Natural killer cell (primary cell): ENCODE results near the gene SSX3. TPM values are rescaled to one million over a fixed set of nuclear protein-coding genes. Genes with fewer than 3 reads are reported as not detected.
"Not testable (repeated sequence)": the region's sequence is repeated elsewhere in the genome, so short reads cannot be mapped to it uniquely, and the experiment has no call there.

Experiments
- ATAC-seq, 3 donors: fragments of 150-1000 bp in 2 of 3; fragments of 200-7000 bp in 1 of 3; cut with Tn5 transposase; 1 replicate in 1 of 3; 2 replicates in 2 of 3; pipeline ENCODE4 v1.10.0; 2021; ENCODE audit warnings: mild to moderate bottlenecking in 2 of 3, moderate library complexity in 2 of 3
- DNase-seq, 2 donors: peaks; one replicate each; pipeline versions ENCODE4 v3.0.0 to v3.0.0-alpha.2; 2013 to 2021; ENCODE audit warnings: mixed read lengths in 1 of 2
- H3K27ac ChIP-seq: one replicate; pipeline ENCODE4 v1.5.1; 2013; ENCODE audit warnings: mild to moderate bottlenecking, low read length
- H3K27me3 ChIP-seq: one replicate; pipeline ENCODE4 v1.6.1; 2013; ENCODE audit warnings: low read length; ENCODE audit not compliant: control insufficient read depth, insufficient read depth
- H3K36me3 ChIP-seq: one replicate; pipeline ENCODE4 v1.6.1; 2013; ENCODE audit warnings: low read length; ENCODE audit not compliant: control insufficient read depth, insufficient read depth
- H3K4me1 ChIP-seq: one replicate; pipeline ENCODE4 v1.6.1; 2013; ENCODE audit warnings: low read length; ENCODE audit not compliant: control insufficient read depth, insufficient read depth
- H3K4me3 ChIP-seq: one replicate; pipeline ENCODE4 v1.5.1; 2013; ENCODE audit warnings: low read length
- H3K9me3 ChIP-seq: one replicate; pipeline ENCODE4 v1.6.1; 2013; ENCODE audit warnings: low read length; ENCODE audit not compliant: control insufficient read depth, insufficient read depth
- H3K27ac Mint-ChIP-seq, 2 donors: one replicate each; pipeline ENCODE4 v1.8.0; 2022; ENCODE audit warnings: mild to moderate bottlenecking in 2 of 2, mixed read lengths in 2 of 2, moderate library complexity in 1 of 2
- H3K27me3 Mint-ChIP-seq, 2 donors: one replicate each; pipeline ENCODE4 v1.8.0; 2022; ENCODE audit warnings: low read depth in 2 of 2, mixed read lengths in 2 of 2
- H3K36me3 Mint-ChIP-seq: one replicate; pipeline ENCODE4 v1.8.0; 2022; ENCODE audit warnings: mixed read lengths
- H3K4me1 Mint-ChIP-seq, 2 donors: one replicate each; pipeline ENCODE4 v1.8.0; 2022; ENCODE audit warnings: mixed read lengths in 2 of 2
- H3K4me3 Mint-ChIP-seq: one replicate; pipeline ENCODE4 v1.8.0; 2022; ENCODE audit warnings: mild to moderate bottlenecking, moderate library complexity, mixed read lengths
- H3K9me3 Mint-ChIP-seq, 2 donors: one replicate each; pipeline ENCODE4 v1.8.0; 2022; ENCODE audit warnings: mixed read lengths in 2 of 2
- WGBS: methylation state at CpG from one replicate; pipeline ENCODE4 v1.1.7; 2013; ENCODE audit warnings: missing lambda C conversion rate; ENCODE audit not compliant: insufficient coverage; 5-methylcytosine and 5-hydroxymethylcytosine counted together
- intact Hi-C: fragments of 100-400 bp; cut with micrococcal nuclease; formaldehyde crosslinking; loops from one replicate; pipeline ENCODE4 v1.14.2; 2022
- total RNA-seq, 4 donors: library from RNA; stranded (reverse); fragments of 120-200 nt in 1 of 4; gene quantifications; one replicate each; pipeline versions ENCODE4 v1.2.3 to v1.2.4, GENCODE V29; 2013 to 2022
- TF ChIP-seq, protein P1 (sequence below): fragments of 200-600 bp; IDR thresholded peaks from one replicate; pipeline ENCODE4 v1.8.0; 2022; ENCODE audit warnings: antibody characterized with exemption

SSX3 gene
- total RNA-seq, 3 donors from 2014 or later (not counting 1 experiment from before 2014, with no cell fraction given): not detected

DNA sequence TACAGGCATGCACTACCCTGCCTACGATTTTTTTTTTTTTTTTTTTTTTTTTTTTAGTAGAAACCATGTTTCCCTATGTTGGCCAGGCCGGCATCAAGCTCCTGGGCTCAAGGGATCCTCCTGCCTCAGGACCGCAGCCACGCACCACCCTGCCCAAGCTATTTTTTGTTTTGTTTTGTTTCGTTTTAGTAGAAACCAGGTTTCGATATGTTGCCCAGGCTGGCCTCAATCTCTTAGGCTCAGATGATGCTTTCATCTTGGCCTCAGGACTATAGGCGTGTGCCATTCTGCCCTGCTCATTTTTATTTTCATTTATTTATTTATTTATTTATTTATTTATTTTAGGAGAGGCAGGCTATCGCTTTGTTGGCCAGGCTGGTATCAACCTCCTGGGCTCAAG, 1.2 kb upstream of the SSX3 start:
- Mint-ChIP-seq H3K27me3 (peaks cover 0 to 19% of the 10 kb centered on the region in 2 donors), H3K36me3 (no peaks in the 10 kb centered on the region), H3K4me1 (no peaks in the 10 kb centered on the region), H3K9me3 (no peaks in the 10 kb centered on the region), H3K4me3 (no peak overlapping the region), H3K27ac (no peak overlapping the region)
- Histone ChIP-seq H3K27me3 (no peaks in the 10 kb centered on the region), H3K4me1 (no peaks in the 10 kb centered on the region), H3K36me3 (no peaks in the 10 kb centered on the region), H3K27ac (no peak overlapping the region), H3K4me3 (no peak overlapping the region), H3K9me3 (no peaks in the 10 kb centered on the region)
- no peak for ATAC-seq
- DNase-seq: no peak
- TF ChIP-seq, protein P1, sequence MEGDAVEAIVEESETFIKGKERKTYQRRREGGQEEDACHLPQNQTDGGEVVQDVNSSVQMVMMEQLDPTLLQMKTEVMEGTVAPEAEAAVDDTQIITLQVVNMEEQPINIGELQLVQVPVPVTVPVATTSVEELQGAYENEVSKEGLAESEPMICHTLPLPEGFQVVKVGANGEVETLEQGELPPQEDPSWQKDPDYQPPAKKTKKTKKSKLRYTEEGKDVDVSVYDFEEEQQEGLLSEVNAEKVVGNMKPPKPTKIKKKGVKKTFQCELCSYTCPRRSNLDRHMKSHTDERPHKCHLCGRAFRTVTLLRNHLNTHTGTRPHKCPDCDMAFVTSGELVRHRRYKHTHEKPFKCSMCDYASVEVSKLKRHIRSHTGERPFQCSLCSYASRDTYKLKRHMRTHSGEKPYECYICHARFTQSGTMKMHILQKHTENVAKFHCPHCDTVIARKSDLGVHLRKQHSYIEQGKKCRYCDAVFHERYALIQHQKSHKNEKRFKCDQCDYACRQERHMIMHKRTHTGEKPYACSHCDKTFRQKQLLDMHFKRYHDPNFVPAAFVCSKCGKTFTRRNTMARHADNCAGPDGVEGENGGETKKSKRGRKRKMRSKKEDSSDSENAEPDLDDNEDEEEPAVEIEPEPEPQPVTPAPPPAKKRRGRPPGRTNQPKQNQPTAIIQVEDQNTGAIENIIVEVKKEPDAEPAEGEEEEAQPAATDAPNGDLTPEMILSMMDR: no peak
- intact Hi-C loops: no loop called here
- WGBS: 96% methylated on average over 6 of the region's 8 CpGs

DNA sequence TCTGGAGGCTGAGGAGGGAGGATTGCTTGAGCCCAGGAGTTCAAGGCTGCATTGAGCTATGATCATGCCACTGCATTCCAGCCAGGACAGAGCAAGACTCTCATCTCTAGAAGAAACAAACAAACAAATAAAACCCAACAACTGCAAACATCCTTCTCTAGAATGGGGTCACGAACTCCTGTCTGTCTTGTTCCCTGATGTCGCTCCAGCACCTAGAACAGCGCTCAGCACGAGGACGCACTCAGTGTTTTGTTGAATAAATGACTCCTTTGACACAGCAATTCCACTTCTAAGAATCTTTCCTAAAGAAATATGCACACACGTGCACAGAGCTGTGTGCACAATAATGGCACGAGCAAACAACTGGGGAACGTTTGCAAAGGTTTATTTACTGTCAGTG, 10.4 kb downstream of the SSX3 start:
- H3K4me1 Mint-ChIP-seq, H3K9me3 ChIP-seq, H3K36me3 Mint-ChIP-seq, H3K4me3 Mint-ChIP-seq, H3K36me3 ChIP-seq, H3K27ac Mint-ChIP-seq, H3K27me3 Mint-ChIP-seq, ATAC-seq, H3K9me3 Mint-ChIP-seq, H3K4me1 ChIP-seq, H3K4me3 ChIP-seq, DNase-seq, H3K27ac ChIP-seq, intact Hi-C loops, H3K27me3 ChIP-seq: not testable (repeated sequence)
- 73% methylated on average over 6 of the region's 8 CpGs for WGBS

DNA sequence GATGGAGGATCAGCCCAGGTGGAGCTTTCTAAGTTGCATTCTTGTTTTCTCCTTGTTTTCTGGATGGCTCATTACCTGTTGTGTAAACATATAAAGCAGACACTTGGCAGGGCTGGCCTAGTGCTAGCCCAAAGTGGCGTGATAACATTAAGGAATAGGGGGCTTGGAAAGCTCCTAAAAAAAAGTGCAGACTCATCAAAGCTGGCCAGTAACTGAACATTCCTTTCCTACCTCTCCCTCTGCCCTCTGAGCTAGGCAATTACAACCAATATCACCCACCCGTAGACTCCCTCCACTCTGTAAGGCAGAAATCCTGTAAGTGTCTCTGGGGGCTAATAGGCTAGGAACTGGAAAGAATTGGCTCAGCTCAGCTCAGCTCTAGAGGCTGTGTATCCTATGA, 42.5 kb downstream of the SSX3 start:
- H3K9me3 ChIP-seq, H3K9me3 Mint-ChIP-seq, H3K27ac Mint-ChIP-seq, H3K27ac ChIP-seq, H3K36me3 ChIP-seq, H3K4me3 Mint-ChIP-seq, intact Hi-C loops, H3K4me3 ChIP-seq, DNase-seq, H3K27me3 ChIP-seq, H3K36me3 Mint-ChIP-seq, ATAC-seq, H3K4me1 ChIP-seq, H3K4me1 Mint-ChIP-seq: not testable (repeated sequence)
- peaks cover 5 to 29% of the 10 kb centered on the region in 2 donors for H3K27me3 Mint-ChIP-seq
- 100% methylated on average over 1 of the region's 2 CpGs for WGBS

DNA sequence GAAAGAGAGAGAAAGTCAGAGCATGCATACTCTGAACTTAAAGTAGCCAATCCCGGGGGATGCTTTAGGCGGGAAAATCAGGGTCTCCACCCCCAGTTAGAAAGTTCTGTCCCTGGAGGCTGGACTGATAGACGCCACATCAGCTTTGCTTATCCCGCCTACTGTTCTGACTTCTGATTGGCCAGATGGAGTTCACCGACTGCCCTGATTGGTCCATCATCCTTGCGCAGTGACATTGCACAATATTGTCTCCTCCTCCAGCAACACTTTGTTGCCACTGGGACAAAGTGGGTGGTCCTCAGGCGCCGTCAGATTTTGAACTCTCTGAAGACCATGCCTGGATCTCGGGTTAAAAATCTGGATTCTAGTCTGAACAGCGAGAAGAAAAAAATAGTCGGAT, 50.3 kb downstream of the SSX3 start:
- no peaks in the 10 kb centered on the region for H3K4me1 ChIP-seq
- no peak for DNase-seq
- H3K27ac ChIP-seq: no peak overlapping the region
- ATAC-seq: no peak
- Mint-ChIP-seq H3K4me1 (no peaks in the 10 kb centered on the region), H3K27me3 (peaks cover 0 to 24% of the 10 kb centered on the region in 2 donors), H3K36me3 (no peaks in the 10 kb centered on the region), H3K27ac (no peak overlapping the region), H3K9me3 (no peaks in the 10 kb centered on the region), H3K4me3 (no peak overlapping the region)
- no peak overlapping the region for H3K4me3 ChIP-seq
- 93% methylated on average over 9 of the region's 11 CpGs for WGBS
- TF ChIP-seq, protein P1: no peak
- intact Hi-C loops: no loop called here
- H3K36me3 ChIP-seq: no peaks in the 10 kb centered on the region
- H3K9me3 ChIP-seq: no peaks in the 10 kb centered on the region
- no peaks in the 10 kb centered on the region for H3K27me3 ChIP-seq

Other genes starting within 250 kb of the SSX3 start
- not detected for gene SPACA5B, start 226.1 kb downstream of the SSX3 start, total RNA-seq
- not detected for gene SSX5, start 159.9 kb downstream of the SSX3 start, total RNA-seq
- not detected for gene SSX1, start 101.3 kb downstream of the SSX3 start, total RNA-seq
- not detected for gene SSX4, start 26.8 kb upstream of the SSX3 start, total RNA-seq
- gene SSX4B, start 55.3 kb upstream of the SSX3 start, total RNA-seq: not detected
- 10 to 100 TPM; 20.3 to 25.1 (median 24.7) TPM for gene SLC38A5, start 113.6 kb upstream of the SSX3 start, total RNA-seq
- gene FTSJ1, start 119.5 kb upstream of the SSX3 start, total RNA-seq: 10 to 100 TPM; 62.4 to 75.3 (median 67.3) TPM
- gene PORCN, start 152.3 kb upstream of the SSX3 start, total RNA-seq: 10 to 100 TPM; 29.6 to 33.1 (median 31.1) TPM
- 100 to 1,000 TPM in 1 of 3 donors, 10 to 100 TPM in 2; 91.6 to 115 (median 97.6) TPM for gene EBP, start 165.1 kb upstream of the SSX3 start, total RNA-seq
- 10 to 100 TPM; 34.9 to 41.8 (median 36.1) TPM for gene TBC1D25, start 183.0 kb upstream of the SSX3 start, total RNA-seq
- 100 to 1,000 TPM; 356 to 419 (median 366) TPM for gene RBM3, start 217.8 kb upstream of the SSX3 start, total RNA-seq
- 10 to 100 TPM; 52.5 to 62.9 (median 60.2) TPM for gene WDR13, start 240.8 kb upstream of the SSX3 start, total RNA-seq